ENCODE data around the gene PPP2R5C.

DNA sequence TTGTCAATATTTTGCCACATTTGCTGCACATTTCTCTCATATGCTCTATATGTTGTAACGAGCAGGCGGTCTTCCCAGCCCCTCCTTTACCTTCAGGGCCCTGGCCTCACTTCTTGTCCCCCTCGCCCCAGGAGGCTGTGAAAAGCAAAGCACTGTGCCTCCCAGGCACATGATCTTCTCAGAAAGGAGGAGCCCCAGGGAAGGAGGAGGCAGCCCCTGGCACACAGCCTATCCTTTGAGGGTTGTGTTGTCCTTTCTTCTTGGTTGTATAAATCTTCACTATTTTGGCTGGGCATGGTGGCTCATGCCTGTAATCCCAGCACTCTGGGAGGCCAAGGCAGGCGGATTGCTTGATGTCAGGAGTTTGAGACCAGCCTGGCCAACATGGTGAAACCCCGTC is 77.0 kb downstream of the PPP2R5C start:
- TF ChIP-seq, protein P1, sequence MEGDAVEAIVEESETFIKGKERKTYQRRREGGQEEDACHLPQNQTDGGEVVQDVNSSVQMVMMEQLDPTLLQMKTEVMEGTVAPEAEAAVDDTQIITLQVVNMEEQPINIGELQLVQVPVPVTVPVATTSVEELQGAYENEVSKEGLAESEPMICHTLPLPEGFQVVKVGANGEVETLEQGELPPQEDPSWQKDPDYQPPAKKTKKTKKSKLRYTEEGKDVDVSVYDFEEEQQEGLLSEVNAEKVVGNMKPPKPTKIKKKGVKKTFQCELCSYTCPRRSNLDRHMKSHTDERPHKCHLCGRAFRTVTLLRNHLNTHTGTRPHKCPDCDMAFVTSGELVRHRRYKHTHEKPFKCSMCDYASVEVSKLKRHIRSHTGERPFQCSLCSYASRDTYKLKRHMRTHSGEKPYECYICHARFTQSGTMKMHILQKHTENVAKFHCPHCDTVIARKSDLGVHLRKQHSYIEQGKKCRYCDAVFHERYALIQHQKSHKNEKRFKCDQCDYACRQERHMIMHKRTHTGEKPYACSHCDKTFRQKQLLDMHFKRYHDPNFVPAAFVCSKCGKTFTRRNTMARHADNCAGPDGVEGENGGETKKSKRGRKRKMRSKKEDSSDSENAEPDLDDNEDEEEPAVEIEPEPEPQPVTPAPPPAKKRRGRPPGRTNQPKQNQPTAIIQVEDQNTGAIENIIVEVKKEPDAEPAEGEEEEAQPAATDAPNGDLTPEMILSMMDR (IDR thresholded peaks at IDR 0.05): no peak
- no peak for TF ChIP-seq POLR2A (IDR thresholded peaks at IDR 0.05)
